CD4-positive, alpha-beta T cell (primary cell): ENCODE data around the gene VWF. TPM values are rescaled to one million over a fixed set of nuclear protein-coding genes. Genes with fewer than 3 reads are reported as not detected.

Experiments used
- ATAC-seq: fragments of 200-7000 bp; cut with Tn5 transposase; one replicate; pipeline ENCODE4 v1.10.0; 2022; ENCODE audit warnings: mild to moderate bottlenecking; ENCODE audit not compliant: poor library complexity
- CTCF ChIA-PET: fragments of 350-600 bp; sonication (Branson Sonifier 250); formaldehyde crosslinking; loops from one replicate; lab custom pipeline; 2021; ENCODE audit warnings: antibody characterized with exemption, inconsistent platforms; lab: Charles Lee
- POLR2A ChIA-PET: fragments of 350-600 bp; sonication (Branson Sonifier 250); formaldehyde crosslinking; loops from one replicate; lab custom pipeline; 2021; ENCODE audit warnings: antibody characterized with exemption, inconsistent platforms; lab: Charles Lee
- DNase-seq, 14 experiments: peaks; one replicate each; pipeline ENCODE4 v3.0.0-alpha.2; 2013 to 2020; ENCODE audit warnings: mixed read lengths in 2 of 14
- H3K27ac ChIP-seq, 2 donors: one replicate each; pipeline versions ENCODE4 v1.5.1 to v1.7.0; 2013; ENCODE audit warnings: low read length in 2 of 2, low read depth in 1 of 2, mild to moderate bottlenecking in 1 of 2
- H3K27me3 ChIP-seq, 2 experiments: 1 replicate in 1 of 2; 2 replicates in 1 of 2; pipeline versions ENCODE4 v1.6.1 to v1.7.0; 2013; ENCODE audit warnings: low read length in 2 of 2, control low read depth in 1 of 2, mild to moderate bottlenecking in 1 of 2, moderate library complexity in 1 of 2; ENCODE audit not compliant: insufficient read depth in 2 of 2, control insufficient read depth in 1 of 2
- H3K36me3 ChIP-seq: one replicate; pipeline ENCODE4 v1.6.1; 2013; ENCODE audit warnings: low read length, control low read depth; ENCODE audit not compliant: insufficient read depth
- H3K4me1 ChIP-seq: one replicate; pipeline ENCODE4 v1.6.1; 2013; ENCODE audit warnings: low read length, control low read depth; ENCODE audit not compliant: insufficient read depth
- H3K4me3 ChIP-seq: one replicate; pipeline ENCODE4 v1.5.1; 2013; ENCODE audit warnings: mild to moderate bottlenecking, low read length, moderate library complexity
- H3K9me3 ChIP-seq, 2 experiments: 1 replicate in 1 of 2; 2 replicates in 1 of 2; pipeline versions ENCODE4 v1.6.1 to v1.7.0; 2013; ENCODE audit warnings: low read length in 2 of 2, mild to moderate bottlenecking in 2 of 2, control low read depth in 1 of 2, moderate library complexity in 1 of 2; ENCODE audit not compliant: control insufficient read depth in 1 of 2, insufficient read depth in 1 of 2
- H3K27ac Mint-ChIP-seq: one replicate; pipeline ENCODE4 v1.8.0; 2020; ENCODE audit warnings: mixed read lengths
- H3K27me3 Mint-ChIP-seq: one replicate; pipeline ENCODE4 v1.8.0; 2021; ENCODE audit warnings: mixed read lengths
- H3K36me3 Mint-ChIP-seq: one replicate; pipeline ENCODE4 v1.8.0; 2021; ENCODE audit warnings: low read depth, mixed read lengths
- H3K4me1 Mint-ChIP-seq: one replicate; pipeline ENCODE4 v1.8.0; 2021; ENCODE audit warnings: low read depth, mixed read lengths
- H3K4me3 Mint-ChIP-seq: one replicate; pipeline ENCODE4 v1.8.0; 2020; ENCODE audit warnings: mild to moderate bottlenecking, mixed read lengths
- H3K9me3 Mint-ChIP-seq: one replicate; pipeline ENCODE4 v1.8.0; 2020; ENCODE audit warnings: mixed read lengths
- intact Hi-C, 2 experiments: fragments of 100-400 bp; cut with DNase I in 1 of 2; cut with micrococcal nuclease in 1 of 2; formaldehyde crosslinking; loops; one replicate each; pipeline versions ENCODE4 v1.15.1 to v1.9.0; 2023 to 2025; cut with DNase I, micrococcal nuclease
- total RNA-seq, 174 experiments: library from RNA in 2 of 174; stranded (reverse) in 2 of 174; gene quantifications; one replicate each; pipeline ENCODE4 v1.2.3 and lab custom pipeline; 2021 to 2026
- TF ChIP-seq, protein P1 (sequence below): fragments of 200-600 bp; IDR thresholded peaks from one replicate; pipeline ENCODE4 v1.8.0; 2022; ENCODE audit warnings: antibody characterized with exemption, mild to moderate bottlenecking

The VWF gene
- total RNA-seq, 2 experiments from 2014 or later, result 0.20 TPM; not detected in 1

DNA sequence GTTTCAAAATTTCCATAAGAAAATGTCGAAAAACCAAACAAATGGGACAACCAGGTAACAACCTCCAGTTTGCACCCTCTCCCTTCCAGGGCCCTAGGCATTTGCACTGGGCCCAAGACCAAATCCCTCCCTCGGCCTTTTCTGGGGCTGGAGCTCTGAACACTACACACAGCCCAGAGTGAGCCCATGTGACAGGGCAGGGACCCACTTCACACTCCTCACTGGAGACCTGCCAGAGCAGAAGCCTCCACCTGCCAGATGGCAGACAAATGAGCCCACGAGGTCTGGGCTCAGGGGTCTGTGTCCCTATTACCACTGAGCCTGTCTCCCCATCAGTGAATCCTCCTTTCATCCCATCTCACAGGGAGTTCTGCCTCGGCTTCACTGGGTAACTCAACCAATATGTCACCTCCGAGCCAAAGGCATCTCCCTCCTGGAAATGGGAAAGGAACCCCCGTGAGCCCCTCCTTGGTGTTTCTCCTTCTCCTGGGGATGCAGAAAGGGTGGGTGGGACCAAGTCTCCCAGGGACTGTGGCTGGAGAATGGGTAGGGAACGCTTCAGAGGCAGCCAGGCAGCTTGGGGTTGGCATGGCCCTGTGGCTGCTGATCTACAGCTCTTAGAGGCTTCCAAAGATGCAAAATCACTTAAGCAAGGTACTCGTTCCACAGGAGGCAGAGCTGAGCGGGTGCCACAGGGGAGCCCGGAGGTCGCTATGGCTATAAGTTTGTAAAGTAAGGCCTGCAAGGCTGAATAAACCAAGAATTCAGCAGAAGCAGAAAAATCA, 10.6 kb downstream of the VWF start:
- no peaks in the 10 kb centered on the region for H3K9me3 Mint-ChIP-seq
- no peak for ATAC-seq
- no peak for DNase-seq
- Histone ChIP-seq H3K4me1 (no peaks in the 10 kb centered on the region), H3K36me3 (no peaks in the 10 kb centered on the region), H3K27ac (no peak overlapping the region), H3K9me3 (no peaks in the 10 kb centered on the region), H3K4me3 (no peak overlapping the region), H3K27me3 (peaks cover 0 to 6% of the 10 kb centered on the region in 2 experiments)
- POLR2A ChIA-PET, result interaction anchor here (1.0 kb wide), 1 partner anchor 40 kb away, joined by 3 read pairs; no protein-coding TSS in a partner anchor
- no peak overlapping the region for H3K27ac Mint-ChIP-seq
- intact Hi-C loops, result no loop called here
- H3K36me3 Mint-ChIP-seq, result no peaks in the 10 kb centered on the region
- CTCF ChIA-PET, result no interaction called here
- no peaks in the 10 kb centered on the region for H3K4me1 Mint-ChIP-seq
- no peaks in the 10 kb centered on the region for H3K27me3 Mint-ChIP-seq
- TF ChIP-seq, protein P1, sequence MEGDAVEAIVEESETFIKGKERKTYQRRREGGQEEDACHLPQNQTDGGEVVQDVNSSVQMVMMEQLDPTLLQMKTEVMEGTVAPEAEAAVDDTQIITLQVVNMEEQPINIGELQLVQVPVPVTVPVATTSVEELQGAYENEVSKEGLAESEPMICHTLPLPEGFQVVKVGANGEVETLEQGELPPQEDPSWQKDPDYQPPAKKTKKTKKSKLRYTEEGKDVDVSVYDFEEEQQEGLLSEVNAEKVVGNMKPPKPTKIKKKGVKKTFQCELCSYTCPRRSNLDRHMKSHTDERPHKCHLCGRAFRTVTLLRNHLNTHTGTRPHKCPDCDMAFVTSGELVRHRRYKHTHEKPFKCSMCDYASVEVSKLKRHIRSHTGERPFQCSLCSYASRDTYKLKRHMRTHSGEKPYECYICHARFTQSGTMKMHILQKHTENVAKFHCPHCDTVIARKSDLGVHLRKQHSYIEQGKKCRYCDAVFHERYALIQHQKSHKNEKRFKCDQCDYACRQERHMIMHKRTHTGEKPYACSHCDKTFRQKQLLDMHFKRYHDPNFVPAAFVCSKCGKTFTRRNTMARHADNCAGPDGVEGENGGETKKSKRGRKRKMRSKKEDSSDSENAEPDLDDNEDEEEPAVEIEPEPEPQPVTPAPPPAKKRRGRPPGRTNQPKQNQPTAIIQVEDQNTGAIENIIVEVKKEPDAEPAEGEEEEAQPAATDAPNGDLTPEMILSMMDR, result no peak
- H3K4me3 Mint-ChIP-seq, result no peak overlapping the region

- no peak overlapping the region for H3K27ac Mint-ChIP-seq
- H3K36me3 Mint-ChIP-seq, result no peaks in the 10 kb centered on the region
- Histone ChIP-seq H3K4me3 (no peak overlapping the region), H3K9me3 (no peaks in the 10 kb centered on the region), H3K27ac (no peak overlapping the region), H3K27me3 (peaks cover 0 to 6% of the 10 kb centered on the region in 2 experiments), H3K36me3 (no peaks in the 10 kb centered on the region), H3K4me1 (no peaks in the 10 kb centered on the region)
- H3K9me3 Mint-ChIP-seq, result no peaks in the 10 kb centered on the region
- ChIA-PET POLR2A (no interaction called here), CTCF (no interaction called here)
- no peaks in the 10 kb centered on the region for H3K27me3 Mint-ChIP-seq
- H3K4me3 Mint-ChIP-seq, result no peak overlapping the region
- H3K4me1 Mint-ChIP-seq, result no peaks in the 10 kb centered on the region
- TF ChIP-seq, protein P1, result no peak
- DNase-seq (no peak), ATAC-seq (no peak)
- intact Hi-C loops, result no loop called here
Observed at GRCh38 chr12:6112004-6112403, 12.5 kb downstream of the VWF start.

- Mint-ChIP-seq H3K4me1 (no peaks in the 10 kb centered on the region), H3K27ac (no peak overlapping the region), H3K4me3 (no peak overlapping the region), H3K27me3 (no peaks in the 10 kb centered on the region), H3K36me3 (no peaks in the 10 kb centered on the region), H3K9me3 (no peaks in the 10 kb centered on the region)
- Histone ChIP-seq H3K9me3 (no peaks in the 10 kb centered on the region), H3K27ac (no peak overlapping the region), H3K36me3 (no peaks in the 10 kb centered on the region), H3K27me3 (peaks cover 0 to 4% of the 10 kb centered on the region in 2 experiments), H3K4me1 (no peaks in the 10 kb centered on the region), H3K4me3 (no peak overlapping the region)
- ChIA-PET POLR2A (no interaction called here), CTCF (no interaction called here)
- ATAC-seq (no peak), DNase-seq (no peak)
- TF ChIP-seq, protein P1, result no peak
- intact Hi-C loops, result no loop called here
Observed at GRCh38 chr12:6110006-6110405, 14.5 kb downstream of the VWF start.
